ENCODE data around the gene AWAT2. TPM values are rescaled to one million over a fixed set of nuclear protein-coding genes. Genes with fewer than 3 reads are reported as not detected.

Gene AWAT2
- total RNA-seq, 1 donor from 2014 or later, result not detected

DNA sequence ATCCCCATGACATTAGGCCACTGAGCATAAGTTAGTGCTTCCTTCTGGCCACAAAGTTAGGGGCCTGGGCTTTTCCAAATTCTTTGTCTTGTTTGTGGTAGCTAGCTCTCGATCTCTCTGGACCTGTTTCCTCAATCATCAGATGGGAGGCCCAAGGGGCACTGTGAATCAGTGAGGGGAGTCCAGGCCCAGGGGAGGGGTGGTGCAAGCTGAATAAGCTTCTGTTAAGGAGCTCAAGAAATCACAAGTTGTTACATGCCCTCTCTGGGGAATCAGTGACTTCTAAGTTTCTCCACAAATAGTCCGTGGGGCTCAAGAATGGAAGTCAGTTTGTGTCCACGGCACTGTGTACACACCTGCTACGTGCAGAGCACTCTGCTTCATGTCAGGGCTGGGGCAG lies 15.1 kb downstream of the AWAT2 start:
- TF ChIP-seq, protein P1, sequence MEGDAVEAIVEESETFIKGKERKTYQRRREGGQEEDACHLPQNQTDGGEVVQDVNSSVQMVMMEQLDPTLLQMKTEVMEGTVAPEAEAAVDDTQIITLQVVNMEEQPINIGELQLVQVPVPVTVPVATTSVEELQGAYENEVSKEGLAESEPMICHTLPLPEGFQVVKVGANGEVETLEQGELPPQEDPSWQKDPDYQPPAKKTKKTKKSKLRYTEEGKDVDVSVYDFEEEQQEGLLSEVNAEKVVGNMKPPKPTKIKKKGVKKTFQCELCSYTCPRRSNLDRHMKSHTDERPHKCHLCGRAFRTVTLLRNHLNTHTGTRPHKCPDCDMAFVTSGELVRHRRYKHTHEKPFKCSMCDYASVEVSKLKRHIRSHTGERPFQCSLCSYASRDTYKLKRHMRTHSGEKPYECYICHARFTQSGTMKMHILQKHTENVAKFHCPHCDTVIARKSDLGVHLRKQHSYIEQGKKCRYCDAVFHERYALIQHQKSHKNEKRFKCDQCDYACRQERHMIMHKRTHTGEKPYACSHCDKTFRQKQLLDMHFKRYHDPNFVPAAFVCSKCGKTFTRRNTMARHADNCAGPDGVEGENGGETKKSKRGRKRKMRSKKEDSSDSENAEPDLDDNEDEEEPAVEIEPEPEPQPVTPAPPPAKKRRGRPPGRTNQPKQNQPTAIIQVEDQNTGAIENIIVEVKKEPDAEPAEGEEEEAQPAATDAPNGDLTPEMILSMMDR (IDR thresholded peaks at IDR 0.05; ENCODE audit: partially characterized antibody, unreplicated experiment), result no peak
- H3K36me3 Mint-ChIP-seq (ENCODE audit: unreplicated experiment), result no peaks in the 10 kb centered on the region
- DNase-seq, result no peak
- H3K4me3 Mint-ChIP-seq (ENCODE audit: unreplicated experiment), result no peak overlapping the region
- peaks cover 1% of the 10 kb centered on the region for H3K9me3 Mint-ChIP-seq (ENCODE audit: unreplicated experiment)
- H3K27ac Mint-ChIP-seq (ENCODE audit: unreplicated experiment), result no peak overlapping the region
- H3K4me1 Mint-ChIP-seq (ENCODE audit: low read depth, unreplicated experiment), result peaks cover 11% of the 10 kb centered on the region
- peaks cover 1% of the 10 kb centered on the region for H3K27me3 Mint-ChIP-seq (ENCODE audit: unreplicated experiment)

DNA sequence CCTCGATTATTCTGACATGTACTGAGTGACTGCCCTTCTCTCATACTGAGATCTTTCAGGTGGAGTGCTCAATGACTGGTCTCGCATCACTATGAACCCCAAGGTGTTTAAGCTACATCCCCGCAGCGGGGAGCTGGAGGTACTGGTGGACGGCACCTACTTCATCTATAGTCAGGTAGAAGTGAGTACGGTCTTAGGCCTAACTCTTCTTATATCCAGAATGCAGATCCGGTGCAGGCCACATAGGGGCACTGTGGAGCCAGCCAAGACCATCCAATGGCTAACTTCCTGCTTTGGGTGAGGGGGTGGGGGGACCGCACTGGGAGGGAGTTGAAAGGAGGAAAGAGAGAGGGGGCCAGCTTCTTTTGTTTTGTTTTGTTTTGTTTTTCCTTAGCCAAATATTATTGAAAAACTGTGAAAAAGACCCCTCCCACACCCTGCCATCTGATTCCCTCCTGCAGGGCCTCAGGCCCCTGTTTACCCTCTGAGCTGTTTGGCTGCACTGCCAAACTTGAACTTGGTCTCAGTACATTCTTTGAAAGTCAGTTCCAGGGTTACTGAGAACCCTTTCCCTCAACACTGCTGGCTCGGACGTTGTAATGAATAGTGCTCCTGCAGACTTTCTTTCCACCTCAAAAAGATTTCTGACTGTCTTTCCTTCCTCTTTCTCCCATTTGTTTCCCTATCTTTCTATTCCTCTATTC lies 16.2 kb downstream of the AWAT2 start:
- DNase-seq, result peak; percentile 41
- Mint-ChIP-seq H3K4me3 (ENCODE audit: unreplicated experiment) (no peak overlapping the region), H3K9me3 (ENCODE audit: unreplicated experiment) (peaks cover 1% of the 10 kb centered on the region), H3K36me3 (ENCODE audit: unreplicated experiment) (no peaks in the 10 kb centered on the region), H3K27ac (ENCODE audit: unreplicated experiment) (no peak overlapping the region), H3K4me1 (ENCODE audit: low read depth, unreplicated experiment) (peaks cover 11% of the 10 kb centered on the region), H3K27me3 (ENCODE audit: unreplicated experiment) (peaks cover 1% of the 10 kb centered on the region)
- TF ChIP-seq, protein P1 (IDR thresholded peaks at IDR 0.05; ENCODE audit: partially characterized antibody, unreplicated experiment), result peak; percentile 46

DNA sequence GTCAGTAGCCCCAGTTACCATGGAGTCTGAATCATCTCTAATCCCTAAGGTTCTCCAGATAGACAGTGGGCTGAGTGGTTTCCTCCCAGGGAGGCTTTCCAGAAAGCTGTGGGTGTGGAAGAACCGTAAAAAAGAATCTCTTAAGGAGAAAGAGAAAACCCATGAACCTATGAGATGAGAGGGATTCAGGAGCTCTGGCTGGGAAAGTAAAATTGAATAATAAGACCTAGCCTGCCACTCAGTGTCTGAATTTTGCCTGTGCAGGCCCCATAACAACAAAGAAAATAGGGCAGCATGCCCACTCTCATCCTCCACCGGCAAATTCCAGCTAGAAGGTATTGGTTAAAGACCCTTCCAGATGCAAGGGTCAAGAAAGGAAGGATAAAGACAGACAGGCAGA lies 16.9 kb downstream of the AWAT2 start:
- H3K36me3 Mint-ChIP-seq (ENCODE audit: unreplicated experiment), result no peaks in the 10 kb centered on the region
- no peaks in the 10 kb centered on the region for H3K9me3 Mint-ChIP-seq (ENCODE audit: unreplicated experiment)
- TF ChIP-seq, protein P1 (IDR thresholded peaks at IDR 0.05; ENCODE audit: partially characterized antibody, unreplicated experiment), result no peak

DNA sequence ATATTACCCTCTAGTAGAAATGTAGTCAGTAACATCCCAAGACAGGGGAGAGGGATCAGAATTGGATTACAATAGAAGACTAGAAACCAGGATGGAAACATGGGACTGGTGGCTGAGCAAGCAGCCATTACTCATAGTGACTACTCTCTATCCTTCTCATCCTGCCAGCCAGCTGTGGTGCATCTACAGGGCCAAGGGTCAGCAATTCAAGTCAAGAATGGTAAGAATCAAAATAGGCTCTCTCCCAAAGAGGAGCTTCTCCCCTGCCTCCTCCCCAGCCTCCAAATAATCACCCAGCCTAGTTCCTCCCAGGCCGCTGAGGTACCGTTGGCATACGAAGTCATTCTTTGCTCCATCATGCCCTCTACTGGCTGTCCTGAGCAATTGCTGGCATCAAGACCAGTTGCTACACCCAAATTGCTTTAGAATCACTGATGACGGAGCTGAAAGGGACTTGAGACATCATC lies 19.4 kb downstream of the AWAT2 start:
- no peak overlapping the region for H3K27ac Mint-ChIP-seq (ENCODE audit: unreplicated experiment)
- peaks cover 1% of the 10 kb centered on the region for H3K27me3 Mint-ChIP-seq (ENCODE audit: unreplicated experiment)
- H3K36me3 Mint-ChIP-seq (ENCODE audit: unreplicated experiment), result no peaks in the 10 kb centered on the region
- TF ChIP-seq, protein P1 (IDR thresholded peaks at IDR 0.05; ENCODE audit: partially characterized antibody, unreplicated experiment), result peak; percentile 63
- H3K9me3 Mint-ChIP-seq (ENCODE audit: unreplicated experiment), result no peaks in the 10 kb centered on the region
- peak; percentile 45 for DNase-seq
- H3K4me1 Mint-ChIP-seq (ENCODE audit: low read depth, unreplicated experiment), result peaks cover 11% of the 10 kb centered on the region
- H3K4me3 Mint-ChIP-seq (ENCODE audit: unreplicated experiment), result no peak overlapping the region

More for the DNA sequence above, 16.9 kb downstream of the AWAT2 start:
- H3K27me3 Mint-ChIP-seq (ENCODE audit: unreplicated experiment), result peaks cover 1% of the 10 kb centered on the region
- no peak overlapping the region for H3K4me3 Mint-ChIP-seq (ENCODE audit: unreplicated experiment)
- H3K4me1 Mint-ChIP-seq (ENCODE audit: low read depth, unreplicated experiment), result peaks cover 11% of the 10 kb centered on the region
- H3K27ac Mint-ChIP-seq (ENCODE audit: unreplicated experiment), result no peak overlapping the region
- DNase-seq, result no peak

DNA sequence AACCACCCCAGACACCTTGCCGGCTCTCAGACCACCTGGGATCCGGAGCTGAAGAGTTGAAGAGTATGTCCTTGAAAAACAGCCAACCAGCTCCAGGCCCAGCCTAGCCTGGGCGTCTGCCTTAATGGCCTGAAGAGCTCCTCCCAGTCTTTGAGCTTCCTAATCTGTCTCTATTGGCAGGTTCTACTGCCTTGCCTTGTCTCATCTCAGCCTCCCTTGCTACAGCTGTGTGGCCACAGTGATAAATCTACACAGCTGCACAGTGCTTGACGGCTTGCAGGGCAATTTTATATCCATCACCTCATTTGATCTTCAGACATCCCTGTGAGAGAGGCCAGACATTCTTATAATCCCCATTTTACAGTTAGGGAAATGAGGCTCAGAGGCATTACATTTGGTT lies 19.9 kb downstream of the AWAT2 start:
- Mint-ChIP-seq H3K4me3 (ENCODE audit: unreplicated experiment) (no peak overlapping the region), H3K27ac (ENCODE audit: unreplicated experiment) (no peak overlapping the region), H3K27me3 (ENCODE audit: unreplicated experiment) (peaks cover 1% of the 10 kb centered on the region), H3K4me1 (ENCODE audit: low read depth, unreplicated experiment) (peaks cover 11% of the 10 kb centered on the region), H3K9me3 (ENCODE audit: unreplicated experiment) (no peaks in the 10 kb centered on the region), H3K36me3 (ENCODE audit: unreplicated experiment) (no peaks in the 10 kb centered on the region)
- TF ChIP-seq, protein P1 (IDR thresholded peaks at IDR 0.05; ENCODE audit: partially characterized antibody, unreplicated experiment), result no peak
- no peak for DNase-seq

Data from glutamatergic neuron (in vitro differentiated cells).